GM12892 (cell line): ENCODE measurements around the gene TRAPPC2L.

Experiments
- POLR2A ChIP-seq: IDR thresholded peaks from 2 replicates; pipeline ENCODE4 v1.6.1; 2011; ENCODE audit warnings: low read depth, low read length, control low read depth
- POLR2AphosphoS5 ChIP-seq: IDR thresholded peaks from 2 replicates; pipeline ENCODE4 v1.6.1; 2011; ENCODE audit warnings: low read depth, low read length, control low read depth
- TAF1 ChIP-seq: IDR thresholded peaks from 2 replicates; pipeline ENCODE4 v1.6.1; 2011; ENCODE audit warnings: low read depth, mild to moderate bottlenecking, control low read depth, low read length, borderline replicate concordance

- peak; percentile 72 for TF ChIP-seq POLR2AphosphoS5
- peak; percentile 48; the same call in 1 of the 2 replicates for TF ChIP-seq POLR2A
- no peak for TF ChIP-seq TAF1
Observed at GRCh38 chr16:88807626-88808453, 49.1 kb upstream of the TRAPPC2L start.
